HepG2 (cell line): ENCODE data around the gene IL1RAP. TPM values are rescaled to one million over a fixed set of nuclear protein-coding genes. Genes with fewer than 3 reads are reported as not detected.
"Not testable (repeated sequence)": the region's sequence is repeated elsewhere in the genome, so short reads cannot be mapped to it uniquely, and the experiment has no call there.

Experiments used
- ATAC-seq: fragments of 200-7000 bp; cut with Tn5 transposase; 3 replicates; pipeline ENCODE4 v1.9.1; 2020; ENCODE audit warnings: mild to moderate bottlenecking, moderate library complexity
- BruUV-seq: library from RNA; stranded (reverse); fragments of 400-500 nt; replicated peaks from 2 replicates; lab custom pipeline; 2021; lab: Mats Ljungman, UMichigan
- CTCF ChIA-PET: fragments of 300-600 bp; formaldehyde crosslinking; extraction: SDS; loops from one replicate; lab custom pipeline; 2021; ENCODE audit warnings: low total read pairs, inconsistent platforms, low intra/inter-chr PET ratio; lab: Yijun Ruan, JAX
- POLR2A ChIA-PET: fragments of 350-600 bp; sonication (Branson Sonifier 250); formaldehyde crosslinking; loops from one replicate; lab custom pipeline; 2020; ENCODE audit warnings: antibody characterized with exemption, inconsistent platforms; lab: Yijun Ruan, JAX
- DNase-seq: peaks from one replicate; pipeline ENCODE4 v3.0.0-alpha.2; 2015; ENCODE audit warnings: low spot score
- FAIRE-seq: peaks from 3 replicates; lab custom pipeline; 2011; peaks lifted over from hg19 to GRCh38; lab: Jason Lieb, UNC
- H2AFZ ChIP-seq: one replicate; pipeline ENCODE4 v1.6.1; 2011; ENCODE audit warnings: low read length, inconsistent platforms
- H3K27ac ChIP-seq: fragments of 300-600 bp; 3 replicates; pipeline ENCODE4 v1.8.0; 2011; ENCODE audit warnings: mixed run types, mild to moderate bottlenecking, mixed read lengths, low read length, inconsistent platforms; ENCODE audit not compliant: insufficient read depth; ENCODE audit errors: extremely low read length
- H3K27me3 ChIP-seq, 2 experiments: fragments of 200-600 bp in 1 of 2; 2 replicates in 1 of 2; 3 replicates in 1 of 2; pipeline versions ENCODE4 v1.6.0 to v1.8.0; 2011; ENCODE audit warnings: low read length in 2 of 2, mild to moderate bottlenecking in 2 of 2, moderate library complexity in 2 of 2, inconsistent platforms in 1 of 2; ENCODE audit not compliant: insufficient read depth in 2 of 2, control insufficient read depth in 1 of 2
- H3K36me3 ChIP-seq, 2 experiments: fragments of 200-600 bp in 1 of 2; replicated peaks in 1 of 2; 2 replicates in 1 of 2; 3 replicates in 1 of 2; pipeline versions ENCODE4 v1.5.1 to v1.8.0; 2011; ENCODE audit warnings: low read length in 2 of 2, inconsistent platforms in 1 of 2; ENCODE audit not compliant: insufficient read depth in 2 of 2, control insufficient read depth in 1 of 2
- H3K4me1 ChIP-seq: 2 replicates; pipeline ENCODE4 v1.5.1; 2012; ENCODE audit warnings: low read length, inconsistent platforms; ENCODE audit not compliant: insufficient read depth
- H3K4me2 ChIP-seq: 2 replicates; pipeline ENCODE4 v1.6.0; 2011; ENCODE audit warnings: low read depth, low read length, inconsistent platforms
- H3K4me3 ChIP-seq, 3 experiments: fragments of 200-600 bp in 1 of 3; sonication (generic), shearing (Covaris generic) in 1 of 3; replicated peaks in 1 of 3; 2 replicates each; pipeline ENCODE4 v1.5.1; 2011 to 2016; ENCODE audit warnings: low read length in 3 of 3, inconsistent platforms in 2 of 3, low read depth in 2 of 3, mild to moderate bottlenecking in 2 of 3, control low read depth in 1 of 3, mixed read lengths in 1 of 3; ENCODE audit not compliant: insufficient read depth in 1 of 3
- H3K79me2 ChIP-seq: one replicate; pipeline ENCODE4 v1.6.1; 2011; ENCODE audit warnings: low read length, inconsistent platforms; ENCODE audit not compliant: insufficient read depth
- H3K9ac ChIP-seq: 2 replicates; pipeline ENCODE4 v1.6.0; 2011; ENCODE audit warnings: mild to moderate bottlenecking, low read depth, low read length, inconsistent platforms; ENCODE audit not compliant: insufficient read depth
- H3K9me3 ChIP-seq: 2 replicates; pipeline ENCODE4 v1.5.1; 2012; ENCODE audit warnings: mild to moderate bottlenecking, low read length
- H4K20me1 ChIP-seq: 2 replicates; pipeline ENCODE4 v1.6.0; 2011; ENCODE audit warnings: inconsistent platforms, mild to moderate bottlenecking, low read length, moderate library complexity; ENCODE audit not compliant: insufficient read depth
- CEBPB ChIP-seq: IDR thresholded peaks from 2 replicates; pipeline ENCODE4 v1.6.1; 2011; ENCODE audit warnings: low read depth, low read length, improper control_type of control experiment, borderline replicate concordance
- CEBPG ChIP-seq: IDR thresholded peaks from 2 replicates; pipeline ENCODE4 v1.6.1; 2016
- FOSL2 ChIP-seq: sonication (generic); formaldehyde crosslinking; IDR thresholded peaks from 2 replicates; pipeline ENCODE4 v1.4.0; 2020; ENCODE audit warnings: missing genetic modification reagents
- FOXM1 ChIP-seq: sonication (generic); formaldehyde crosslinking; IDR thresholded peaks from 2 replicates; pipeline ENCODE4 v1.5.0; 2020; ENCODE audit warnings: missing genetic modification reagents
- GATAD1 ChIP-seq: IDR thresholded peaks from 2 replicates; pipeline ENCODE4 v1.6.1; 2016; ENCODE audit warnings: missing genetic modification reagents, missing compliant biosample characterization
- MTF1 ChIP-seq: sonication (generic); formaldehyde crosslinking; IDR thresholded peaks from 2 replicates; pipeline ENCODE4 v1.5.0; 2020; ENCODE audit warnings: missing genetic modification reagents
- NR2F2 ChIP-seq: IDR thresholded peaks from 2 replicates; pipeline ENCODE4 v1.6.1; 2012; ENCODE audit warnings: low read depth, inconsistent platforms, borderline replicate concordance
- PHF21A ChIP-seq: sonication (generic); formaldehyde crosslinking; IDR thresholded peaks from 2 replicates; pipeline ENCODE4 v1.5.0; 2020; ENCODE audit warnings: mild to moderate bottlenecking, missing genetic modification reagents
- RBFOX2 ChIP-seq: fragments of 200-400 bp; formaldehyde crosslinking; IDR thresholded peaks from 2 replicates; pipeline ENCODE4 v1.6.1; 2017; ENCODE audit warnings: low read depth, mild to moderate bottlenecking, low read length
- SRSF1 ChIP-seq: fragments of 200-400 bp; formaldehyde crosslinking; optimal IDR thresholded peaks from 2 replicates; pipeline ENCODE3; 2017; ENCODE audit warnings: mild to moderate bottlenecking, low read depth, low read length, moderate library complexity
- SSRP1 ChIP-seq: IDR thresholded peaks from 2 replicates; pipeline ENCODE4 v1.6.1; 2016; ENCODE audit warnings: control low read depth
- SUZ12 ChIP-seq: fragments of 150-350 bp; IDR thresholded peaks from 2 replicates; pipeline ENCODE4 v1.6.1; 2014; ENCODE audit warnings: low read depth, low read length
- ZC3H13 ChIP-seq: sonication (generic); formaldehyde crosslinking; IDR thresholded peaks from 2 replicates; pipeline ENCODE4 v1.8.1; 2023; ENCODE audit warnings: mild to moderate bottlenecking, missing genetic modification reagents, moderate library complexity
- ZFAT ChIP-seq: sonication (generic); formaldehyde crosslinking; conservative IDR thresholded peaks from 2 replicates; pipeline ENCODE4 v1.8.1; 2023; ENCODE audit warnings: missing genetic modification reagents, inconsistent platforms
- ZNF44 ChIP-seq: sonication (generic); formaldehyde crosslinking; IDR thresholded peaks from 2 replicates; pipeline ENCODE4 v1.5.1; 2020; ENCODE audit warnings: mild to moderate bottlenecking, missing genetic modification reagents
- ZNF570 ChIP-seq: sonication (generic); formaldehyde crosslinking; IDR thresholded peaks from 2 replicates; pipeline ENCODE4 v1.4.0; 2020; ENCODE audit warnings: mild to moderate bottlenecking, missing genetic modification reagents, borderline replicate concordance
- ZNF737 ChIP-seq: sonication (generic); formaldehyde crosslinking; IDR thresholded peaks from 2 replicates; pipeline ENCODE4 v1.5.0; 2020; ENCODE audit warnings: missing genetic modification reagents, mild to moderate bottlenecking, borderline replicate concordance
- WGBS: methylation state at CpG from one replicate; pipeline ENCODE4 v1.1.6; 2017; ENCODE audit warnings: low lambda C conversion rate; 5-methylcytosine and 5-hydroxymethylcytosine counted together
- in situ Hi-C: cut with HindIII; loops from 2 replicates; pipeline ENCODE4 v1.10.0; 2017; ENCODE audit warnings: low pct_unique_long_range_greater_than_20kb; ENCODE audit not compliant: extremely low pct_ligation_motif_present
- intact Hi-C: fragments of 100-400 bp; cut with micrococcal nuclease; formaldehyde crosslinking; loops from one replicate; pipeline ENCODE4 v1.10.0; 2022; ENCODE audit not compliant: unreplicated experiment
- polyA plus RNA-seq, 8 experiments: library from polyadenylated mRNA; depleted of rRNA in 3 of 8; stranded (reverse) in 7 of 8; unstranded in 1 of 8; fragments of >200 nt; fragmentation: Illumina TruSeq in 4 of 8; extraction: Trizol in 4 of 8; gene quantifications; 2 replicates each; pipeline versions ENCODE4 v1.2.1 to v1.2.3, GENCODE V29; 2011 to 2016; ENCODE audit warnings: low read depth in 4 of 8, missing spikeins in 1 of 8, mixed read lengths in 1 of 8; ENCODE audit not compliant: insufficient read depth in 1 of 8
- total RNA-seq, 5 experiments: library from RNA; depleted of rRNA; stranded (reverse); fragments of >200 nt; fragmentation: Illumina TruSeq; extraction: Trizol; gene quantifications; 2 replicates each; pipeline ENCODE4 v1.2.3, GENCODE V29; 2016; ENCODE audit warnings: low read depth in 1 of 5

The IL1RAP gene
- total and polyA plus RNA-seq, 2 of the 13 experiments (the other 11 are each of a cell fraction or from before 2014, with no cell fraction given), result 18.3 to 54.9 TPM

- Histone ChIP-seq H4K20me1 (no peaks in the 10 kb centered on the region; the same call in 1 of the 2 replicates), H3K36me3 (peaks cover 3 to 12% of the 10 kb centered on the region in 2 experiments; a peak in 3 of 5 replicates), H3K4me2 (peak overlapping the region; percentile 88), H3K9ac (no peak overlapping the region), H3K79me2 (peaks cover 81% of the 10 kb centered on the region), H3K9me3 (no peaks in the 10 kb centered on the region), H3K4me3 (no peak overlapping the region), H3K4me1 (peaks cover 50% of the 10 kb centered on the region), H3K27me3 (peaks cover 0 to 4% of the 10 kb centered on the region in 2 experiments; a peak in 1 of 5 replicates), H2AFZ (no peak overlapping the region), H3K27ac (no peak overlapping the region)
- POLR2A ChIA-PET, result no interaction called here
- intact Hi-C loops, result no loop called here
- FAIRE-seq (peak; percentile 4), ATAC-seq (no peak), DNase-seq (no peak)
- in situ Hi-C loops, result loop anchor here (10.0 kb wide), 1 partner anchor 177 kb away; no protein-coding TSS in a partner anchor
- 91% methylated on average over 3 of the region's 3 CpGs for WGBS
- no peak for TF ChIP-seq NR2F2
- TF ChIP-seq SSRP1 (CRISPR knock-in tag), result no peak
- no peak for TF ChIP-seq RBFOX2
- TF ChIP-seq FOXM1 (CRISPR knock-in tag), result no peak
- no peak for TF ChIP-seq PHF21A (CRISPR knock-in tag)
- TF ChIP-seq ZC3H13 (CRISPR knock-in tag), result no peak
- TF ChIP-seq CEBPB, result peak; percentile 61; the same call in 1 of the 2 replicates
- TF ChIP-seq SRSF1, result no peak
- peak; percentile 76 for TF ChIP-seq FOSL2 (CRISPR knock-in tag)
- no peak for TF ChIP-seq GATAD1 (CRISPR knock-in tag)
- TF ChIP-seq ZFAT, result no peak
- no peak for TF ChIP-seq ZNF570 (CRISPR knock-in tag)
- peak; percentile 50; the same call in 1 of the 2 replicates for TF ChIP-seq CEBPG (CRISPR knock-in tag)
- no peak for TF ChIP-seq MTF1 (CRISPR knock-in tag)
- no peak for TF ChIP-seq ZNF44
- TF ChIP-seq SUZ12, result no peak
- TF ChIP-seq ZNF737 (CRISPR knock-in tag), result no peak
- BruUV-seq, result no TSS peak
- CTCF ChIA-PET, result no interaction called here
Observed at GRCh38 chr3:190517687-190518086, 3.8 kb downstream of the IL1RAP start.

- H3K4me2 ChIP-seq, FAIRE-seq, H3K9me3 ChIP-seq, CTCF ChIA-PET, intact Hi-C loops, H3K4me3 ChIP-seq, H2AFZ ChIP-seq, H3K9ac ChIP-seq, H3K27ac ChIP-seq, DNase-seq, H3K27me3 ChIP-seq, BruUV-seq, H4K20me1 ChIP-seq, POLR2A ChIA-PET, ATAC-seq: not testable (repeated sequence)
- peaks cover 88% of the 10 kb centered on the region for H3K79me2 ChIP-seq
- H3K4me1 ChIP-seq, result peaks cover 43% of the 10 kb centered on the region
- H3K36me3 ChIP-seq, result peaks cover 3 to 12% of the 10 kb centered on the region in 2 experiments; a peak in 3 of 5 replicates
- WGBS, result 96% methylated on average over 4 of the region's 4 CpGs
- in situ Hi-C loops, result loop anchor here (10.0 kb wide), 1 partner anchor 176 kb away; no protein-coding TSS in a partner anchor
Observed at GRCh38 chr3:190518531-190518930, 4.6 kb downstream of the IL1RAP start.
